ENCODE results near the gene SELENOK.
"Not testable (repeated sequence)": the region's sequence is repeated elsewhere in the genome, so short reads cannot be mapped to it uniquely, and the experiment has no call there.

SELENOK gene

DNA sequence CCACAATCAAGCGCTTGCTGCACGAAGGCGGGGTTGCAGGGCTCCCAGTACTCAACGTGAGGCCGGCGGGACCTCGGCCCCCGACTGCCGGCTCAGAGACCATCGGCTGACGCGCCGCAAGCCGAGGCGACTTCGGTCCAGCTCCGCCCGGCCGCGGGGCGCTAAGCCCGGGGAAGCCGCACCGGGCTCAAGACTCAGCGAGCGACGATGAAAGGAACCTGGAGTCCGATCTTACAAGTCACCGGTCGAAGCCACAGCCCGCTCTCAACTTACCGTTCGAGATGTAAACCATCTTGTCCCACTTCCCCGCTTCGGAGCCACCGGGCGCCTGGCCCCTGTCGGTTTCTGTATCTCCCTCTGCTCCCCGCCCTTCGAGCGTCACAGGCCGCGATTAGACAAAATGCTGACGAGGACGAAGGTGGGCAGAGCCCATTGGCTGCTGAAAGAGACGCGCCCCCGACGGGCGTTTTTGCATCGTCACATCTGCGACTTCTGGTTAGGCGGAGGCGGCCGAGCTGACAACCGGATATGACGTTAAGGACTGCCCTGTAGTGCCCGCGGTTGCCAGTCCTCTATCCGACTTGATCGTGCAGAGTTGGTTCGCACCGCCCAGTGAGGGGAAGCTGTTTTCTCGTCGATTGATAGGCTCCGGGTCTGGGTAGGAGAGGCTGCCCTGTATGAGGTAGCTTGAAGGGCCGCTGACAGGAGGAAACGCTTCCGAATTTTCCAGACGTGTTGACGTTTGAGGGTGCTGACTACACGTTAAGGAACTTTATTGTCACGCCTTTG lies at the start of gene SELENOK:
TSS of gene SELENOK (minus strand) at position 363 of the 789 bp plus-strand sequence.
- DNase-seq = peak; percentile 99

DNA sequence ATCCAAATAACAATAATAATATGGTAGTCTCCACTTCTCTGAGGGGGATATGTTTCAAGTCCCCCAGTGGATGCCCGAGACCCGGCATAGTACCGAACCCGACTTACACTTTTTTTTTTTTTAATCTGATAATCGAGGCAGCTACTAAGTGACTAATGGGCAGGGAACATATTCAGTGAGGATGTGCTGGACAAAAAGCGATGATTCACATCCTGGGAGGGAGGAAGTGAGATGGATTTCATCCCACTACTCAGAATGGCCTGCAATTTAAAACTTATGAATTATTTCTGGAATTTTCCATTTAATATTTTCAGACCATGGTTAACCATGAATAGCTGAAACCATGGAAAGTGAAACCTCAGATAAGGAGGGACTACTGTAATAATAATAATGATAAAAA lies 49.5 kb upstream of the SELENOK start:
- DNase-seq = no peak

GRCh38 chr3:53940623-53941022 lies 49.0 kb upstream of the SELENOK start:
- DNase-seq = no peak

- no peak for DNase-seq
Observed at GRCh38 chr3:53939813-53940212, 48.2 kb upstream of the SELENOK start.

DNA sequence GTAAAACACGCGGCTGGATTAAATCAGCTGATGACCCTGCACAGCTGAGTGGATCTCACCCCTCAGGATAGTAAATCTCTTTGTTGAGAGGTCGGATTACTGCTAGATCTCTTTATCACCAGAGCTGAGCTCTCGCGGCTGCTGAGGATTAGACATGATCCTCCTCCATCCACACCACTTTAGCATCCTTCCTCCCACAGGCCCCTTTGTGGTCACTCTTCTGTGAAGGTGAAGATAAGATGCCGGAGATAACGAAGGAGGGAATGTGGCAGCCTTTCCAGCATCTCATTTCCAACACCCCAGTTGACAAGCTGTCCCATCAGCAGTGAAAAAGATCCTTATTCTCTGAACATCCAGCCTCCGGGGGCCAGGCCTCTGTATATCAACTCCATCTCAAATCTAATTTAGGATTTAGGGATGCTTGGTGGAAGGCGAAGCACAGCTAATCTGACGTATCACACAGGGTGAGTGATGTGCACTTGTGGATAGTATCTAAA lies 47.5 kb upstream of the SELENOK start:
- DNase-seq = no peak

- no peak for DNase-seq
Observed at GRCh38 chr3:53938645-53939044, 47.0 kb upstream of the SELENOK start.

DNA sequence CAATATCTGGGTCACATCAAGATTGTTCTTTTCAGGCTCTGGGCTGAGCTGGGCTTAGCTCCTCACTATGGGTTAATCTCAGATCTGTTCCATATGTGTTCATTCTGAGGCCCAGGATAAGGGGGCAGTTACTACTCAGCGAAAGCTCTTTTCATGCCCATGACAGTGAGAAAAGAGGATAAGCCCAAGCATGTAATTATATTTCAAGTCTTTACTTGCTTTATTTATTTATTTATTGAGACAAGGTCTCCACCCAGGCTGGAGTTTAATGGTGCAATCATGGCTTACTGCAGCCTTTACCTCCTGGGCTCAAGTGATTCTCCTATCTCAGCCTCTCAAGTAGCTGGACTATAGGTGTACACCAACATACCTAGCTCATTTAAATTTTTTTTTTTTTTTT lies 44.7 kb upstream of the SELENOK start:
- no peak for DNase-seq

DNA sequence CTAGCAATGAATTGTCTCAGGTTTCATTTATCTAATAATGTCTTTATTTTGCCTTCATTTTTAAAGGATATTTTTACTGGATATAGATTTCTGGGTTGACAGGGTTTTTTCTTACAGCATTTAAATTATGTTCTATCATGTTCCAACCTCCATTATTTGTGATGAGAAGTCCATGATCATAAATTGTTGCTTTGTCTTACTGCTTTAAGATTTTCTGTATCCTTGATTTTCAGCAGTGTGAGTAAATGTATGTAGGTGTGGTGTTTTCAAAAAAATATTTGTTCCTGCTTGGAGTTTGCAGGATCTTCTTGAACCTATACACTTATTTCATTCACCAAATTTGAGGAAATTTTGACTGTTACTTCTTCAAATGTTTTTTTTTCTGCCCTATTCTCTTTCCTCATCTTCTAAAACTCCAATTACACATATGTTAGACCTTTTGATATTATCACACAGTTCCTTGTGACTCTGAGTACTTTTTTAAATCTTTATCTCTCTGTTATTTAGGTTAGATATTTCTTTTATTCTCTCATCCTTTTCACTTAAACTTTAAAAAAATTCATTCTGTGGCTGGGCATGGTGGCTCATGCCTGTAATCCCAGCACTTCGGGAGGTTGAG lies 43.7 kb upstream of the SELENOK start:
- no peak for DNase-seq

DNA sequence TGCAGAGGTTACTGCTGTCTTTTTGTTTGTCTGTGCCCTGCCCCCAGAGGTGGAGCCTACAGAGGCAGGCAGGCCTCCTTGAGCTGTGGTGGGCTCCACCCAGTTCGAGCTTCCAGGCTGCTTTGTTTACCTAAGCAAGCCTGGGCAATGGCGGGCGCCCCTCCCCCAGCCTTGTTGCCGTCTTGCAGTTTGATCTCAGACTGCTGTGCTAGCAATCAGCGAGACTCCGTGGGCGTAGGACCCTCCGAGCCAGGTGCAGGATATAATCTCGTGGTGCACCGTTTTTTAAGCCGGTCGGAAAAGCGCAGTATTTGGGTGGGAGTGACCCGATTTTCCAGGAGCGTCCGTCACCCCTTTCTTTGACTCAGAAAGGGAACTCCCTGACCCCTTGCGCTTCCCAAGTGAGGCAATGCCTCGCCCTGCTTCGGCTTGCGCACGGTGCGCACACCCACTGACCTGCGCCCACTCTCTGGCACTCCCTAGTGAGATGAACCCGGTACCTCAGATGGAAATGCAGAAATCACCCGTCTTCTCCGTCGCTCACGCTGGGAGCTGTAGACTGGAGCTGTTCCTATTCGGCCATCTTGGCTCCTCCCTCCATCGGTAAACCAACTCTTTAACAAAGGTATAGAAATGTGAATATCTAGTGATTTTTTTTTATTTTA lies 35.7 kb upstream of the SELENOK start:
- not testable (repeated sequence) for DNase-seq

GRCh38 chr3:53921296-53921695 lies 29.6 kb upstream of the SELENOK start:
- no peak for DNase-seq

- DNase-seq = no peak
Observed at GRCh38 chr3:53919741-53920140, 28.1 kb upstream of the SELENOK start.

GRCh38 chr3:53913401-53913800 lies 21.7 kb upstream of the SELENOK start:
- no peak for DNase-seq

GRCh38 chr3:53902711-53903110 lies 11.1 kb upstream of the SELENOK start:
- DNase-seq = no peak

DNA sequence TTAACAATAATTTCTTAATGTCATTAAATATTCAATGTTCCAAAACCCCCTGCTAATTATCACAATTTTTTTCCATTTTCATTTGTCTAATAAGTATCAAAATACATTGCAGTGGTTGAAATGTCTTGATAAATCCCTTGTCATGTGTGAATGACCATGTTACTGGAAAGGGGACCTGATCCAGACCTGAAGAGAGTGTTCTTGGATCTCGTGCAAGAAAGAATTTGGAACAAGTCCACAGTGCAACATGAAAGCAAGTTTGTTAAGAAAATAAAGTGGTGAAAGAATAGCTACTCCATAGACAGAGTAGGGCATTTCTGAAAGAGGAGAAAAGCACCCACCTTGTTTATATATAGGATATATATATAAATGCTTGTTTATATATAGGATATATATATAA lies 10.4 kb upstream of the SELENOK start:
- DNase-seq = no peak

GRCh38 chr3:53900666-53901331 lies 9.1 kb upstream of the SELENOK start:
- no peak for DNase-seq

DNA sequence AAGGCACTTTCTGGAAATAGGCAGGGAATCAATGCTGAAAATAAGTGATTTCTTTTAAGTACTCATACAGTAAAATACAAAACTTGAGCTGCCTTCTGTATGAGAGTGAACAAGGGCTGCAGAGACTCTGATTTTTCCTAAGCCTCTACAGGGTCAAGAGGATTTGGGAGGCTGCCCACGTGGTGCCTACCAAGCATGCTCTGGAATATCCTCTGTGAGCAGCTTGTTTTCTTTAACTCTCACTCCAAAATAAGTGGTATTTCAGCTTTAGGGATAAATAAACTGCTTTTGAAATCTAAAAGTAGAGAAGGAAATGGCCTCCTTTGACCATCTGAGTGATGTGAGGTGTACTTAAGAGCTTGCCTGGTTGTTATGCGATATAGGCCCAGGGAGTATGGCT lies 8.1 kb upstream of the SELENOK start:
- DNase-seq = no peak

DNA sequence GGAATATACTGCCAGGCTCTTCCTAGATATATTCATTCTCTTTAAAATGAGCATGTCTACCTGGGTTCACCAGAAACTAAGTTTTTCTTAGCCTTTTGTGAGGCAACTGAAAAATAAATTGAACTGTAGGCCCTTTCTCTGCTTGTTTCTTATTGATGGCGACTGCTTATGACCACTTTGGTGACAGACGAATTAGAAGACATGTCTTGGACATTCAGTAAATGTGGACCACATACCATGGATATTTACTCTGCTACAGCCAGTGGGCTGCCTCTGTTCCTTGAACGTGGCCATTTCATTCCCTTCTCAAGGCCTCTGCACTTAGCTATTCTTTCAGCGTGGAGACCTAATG lies 603 bp upstream of the SELENOK start:
- peak; percentile 44 for DNase-seq

- DNase-seq = no peak
Observed at GRCh38 chr3:53890726-53891475, 758 bp downstream of the SELENOK start.

DNA sequence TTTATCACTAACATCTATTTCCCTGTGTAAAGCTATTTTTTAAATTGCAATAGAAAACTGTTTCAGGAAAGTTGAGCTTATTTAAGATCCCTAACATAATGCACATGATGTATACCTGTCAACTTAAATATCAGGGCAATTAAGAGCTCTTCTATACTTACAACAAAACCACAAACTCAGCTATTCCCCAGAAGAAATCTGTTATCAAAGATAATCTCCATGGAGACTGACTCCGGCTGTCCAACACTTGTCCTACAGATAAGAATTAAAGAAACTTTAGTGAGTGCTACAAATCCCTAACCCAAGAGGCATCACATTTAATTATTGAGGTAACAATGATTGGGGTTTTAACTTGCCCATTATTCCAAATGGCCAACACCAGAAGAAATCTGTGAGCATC lies 3.4 kb downstream of the SELENOK start:
- no peak for DNase-seq

GRCh38 chr3:53887446-53887845 lies 4.2 kb downstream of the SELENOK start:
- no peak for DNase-seq

GRCh38 chr3:53885239-53885638 lies 6.4 kb downstream of the SELENOK start:
- DNase-seq = no peak

DNA sequence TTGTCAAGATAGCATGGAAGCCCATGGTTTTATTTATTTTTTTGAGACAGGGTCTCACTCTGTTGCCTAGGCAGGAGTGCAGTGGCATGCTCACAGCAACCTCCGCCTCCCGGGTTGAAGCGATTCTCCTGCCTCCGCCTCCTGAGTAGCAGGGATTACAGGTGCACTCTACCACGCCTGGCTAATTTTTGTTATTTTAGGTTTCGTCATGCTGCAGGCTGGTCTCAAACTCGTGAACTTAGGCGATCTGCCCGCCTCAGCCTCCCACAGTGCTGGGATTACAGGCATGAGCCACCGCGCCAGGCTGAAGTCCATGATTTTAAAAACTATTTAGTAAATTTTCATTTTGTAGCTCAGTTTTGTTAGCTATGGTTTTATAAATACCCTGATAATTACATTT lies 7.0 kb downstream of the SELENOK start:
- no peak for DNase-seq

DNA sequence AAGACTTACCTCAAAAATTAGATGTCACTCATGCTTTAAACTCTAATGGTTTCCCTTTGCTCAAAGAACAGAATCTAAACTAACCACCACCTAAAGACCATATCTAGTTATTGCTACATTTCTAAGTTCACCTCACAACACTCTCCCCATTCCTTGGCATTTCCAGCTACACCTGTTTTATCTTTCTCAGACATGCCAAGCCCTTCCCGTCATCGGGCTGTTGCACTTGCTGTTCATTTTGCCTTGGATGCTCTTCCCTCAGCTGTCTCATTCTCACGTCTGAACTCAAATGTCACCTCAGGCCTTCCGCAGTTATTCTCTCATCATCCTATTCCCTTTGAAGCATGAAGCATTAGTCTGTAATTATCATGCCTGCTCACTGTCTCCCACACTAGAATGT lies 8.7 kb downstream of the SELENOK start:
- no peak for DNase-seq

Data from right forelimb (tissue), 1 donor.